UCSD-AML1 (cell line): ENCODE results near the gene SUPT6H.
"Not testable (repeated sequence)": the region's sequence is repeated elsewhere in the genome, so short reads cannot be mapped to it uniquely, and the experiment has no call there.

Experiments used
- DNase-seq: peaks from one replicate; lab custom pipeline; 2025; ENCODE audit not compliant: unreplicated experiment; lab: John Stamatoyannopoulos, UW

Gene SUPT6H

DNA sequence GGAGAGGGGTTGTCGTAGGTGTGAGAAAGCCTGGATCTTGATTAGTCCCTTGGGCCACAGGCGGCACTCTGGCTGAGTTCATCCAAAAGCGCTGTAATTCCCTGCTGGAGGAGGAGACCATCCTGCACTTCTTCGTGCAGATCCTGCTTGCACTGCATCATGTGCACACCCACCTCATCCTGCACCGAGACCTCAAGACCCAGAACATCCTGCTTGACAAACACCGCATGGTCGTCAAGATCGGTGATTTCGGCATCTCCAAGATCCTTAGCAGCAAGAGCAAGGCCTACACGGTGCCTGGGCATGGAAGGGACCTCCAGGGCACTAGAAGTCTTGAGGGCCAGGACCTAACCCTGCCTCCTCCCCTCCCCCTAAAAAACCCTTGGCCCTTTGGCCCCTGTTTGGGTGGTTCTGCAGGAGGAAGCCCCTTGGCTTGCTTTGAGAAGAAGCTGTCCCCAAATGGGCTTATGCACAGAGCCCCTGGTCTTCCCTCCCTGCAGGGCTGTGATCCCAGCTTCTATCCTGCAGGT, 72.8 kb downstream of the SUPT6H start:
- no peak for DNase-seq

DNA sequence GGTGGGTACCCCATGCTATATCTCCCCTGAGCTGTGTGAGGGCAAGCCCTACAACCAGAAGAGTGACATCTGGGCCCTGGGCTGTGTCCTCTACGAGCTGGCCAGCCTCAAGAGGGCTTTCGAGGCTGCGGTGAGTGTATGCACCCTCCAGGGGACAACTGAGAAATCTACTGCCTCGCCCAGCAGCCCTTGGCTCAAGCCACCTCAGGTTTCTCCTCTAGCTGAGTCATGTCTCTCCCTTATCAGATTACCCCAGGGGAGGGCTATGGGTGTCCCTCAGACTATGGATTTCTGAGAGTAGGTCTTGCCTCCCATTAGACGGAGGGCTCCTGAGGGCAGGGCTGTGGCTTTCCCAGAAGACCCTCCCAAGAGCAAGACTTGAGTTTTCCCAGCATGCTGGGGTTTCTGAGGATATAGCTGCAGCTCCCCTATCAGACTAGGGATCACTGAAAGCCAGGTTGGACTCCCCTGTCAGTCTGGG, 73.3 kb downstream of the SUPT6H start:
- DNase-seq, result no peak

GRCh38 chr17:28735913-28736769, 74.1 kb downstream of the SUPT6H start:
- DNase-seq, result not testable (repeated sequence)

DNA sequence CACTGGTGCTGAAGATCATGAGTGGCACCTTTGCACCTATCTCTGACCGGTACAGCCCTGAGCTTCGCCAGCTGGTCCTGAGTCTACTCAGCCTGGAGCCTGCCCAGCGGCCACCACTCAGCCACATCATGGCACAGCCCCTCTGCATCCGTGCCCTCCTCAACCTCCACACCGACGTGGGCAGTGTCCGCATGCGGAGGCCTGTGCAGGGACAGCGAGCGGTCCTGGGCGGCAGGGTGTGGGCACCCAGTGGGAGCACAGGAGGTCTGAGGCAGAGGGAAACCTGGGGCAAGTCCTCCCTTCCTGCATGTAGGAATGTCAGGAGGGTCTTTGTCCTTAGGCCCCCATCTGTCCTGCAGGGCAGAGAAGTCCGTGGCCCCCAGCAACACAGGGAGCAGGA, 75.3 kb downstream of the SUPT6H start:
- DNase-seq, result no peak

DNA sequence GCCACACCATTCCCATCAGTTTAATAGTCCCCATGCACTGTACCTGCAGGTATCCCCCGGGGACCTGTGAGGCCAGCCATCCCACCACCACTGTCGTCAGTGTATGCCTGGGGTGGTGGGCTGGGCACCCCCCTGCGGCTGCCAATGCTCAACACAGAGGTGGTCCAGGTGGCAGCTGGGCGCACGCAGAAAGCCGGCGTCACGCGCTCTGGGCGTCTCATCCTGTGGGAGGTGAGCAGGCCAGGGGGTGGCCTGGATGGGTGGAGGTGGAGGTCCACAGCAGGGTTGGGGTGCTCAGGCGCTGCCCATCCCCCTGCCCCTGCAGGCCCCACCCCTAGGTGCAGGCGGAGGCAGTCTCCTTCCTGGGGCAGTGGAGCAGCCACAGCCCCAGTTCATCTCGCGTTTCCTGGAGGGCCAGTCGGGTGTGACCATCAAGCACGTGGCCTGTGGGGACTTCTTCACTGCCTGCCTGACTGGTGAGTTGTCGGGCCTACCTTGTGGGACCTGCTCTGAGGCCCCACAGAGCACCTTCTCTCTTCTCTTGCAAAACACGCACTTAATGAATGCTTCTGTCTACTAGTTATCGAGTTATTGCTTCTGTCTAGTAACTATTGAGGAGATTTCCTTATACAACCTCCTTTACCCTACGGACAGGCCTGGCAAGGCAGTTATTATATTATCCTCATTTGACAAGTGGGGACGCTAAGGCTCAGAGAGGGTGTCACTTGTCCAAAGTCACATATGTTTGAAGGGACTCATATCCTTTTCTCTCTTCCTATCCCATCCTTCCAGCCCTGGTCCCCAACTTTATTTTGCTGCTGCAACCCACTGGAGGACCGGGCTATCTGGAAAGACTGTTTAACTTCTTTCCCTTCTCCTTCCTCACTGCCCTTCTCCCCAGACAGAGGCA, 76.0 kb downstream of the SUPT6H start:
- no peak for DNase-seq

GRCh38 chr17:28738680-28739384, 76.8 kb downstream of the SUPT6H start:
- DNase-seq, result no peak

GRCh38 chr17:28740406-28741357, 78.7 kb downstream of the SUPT6H start:
- DNase-seq, result no peak

- peak; percentile 81 for DNase-seq
These were observed 79.6 kb downstream of the SUPT6H start for GRCh38 chr17:28741358-28742349.

DNA sequence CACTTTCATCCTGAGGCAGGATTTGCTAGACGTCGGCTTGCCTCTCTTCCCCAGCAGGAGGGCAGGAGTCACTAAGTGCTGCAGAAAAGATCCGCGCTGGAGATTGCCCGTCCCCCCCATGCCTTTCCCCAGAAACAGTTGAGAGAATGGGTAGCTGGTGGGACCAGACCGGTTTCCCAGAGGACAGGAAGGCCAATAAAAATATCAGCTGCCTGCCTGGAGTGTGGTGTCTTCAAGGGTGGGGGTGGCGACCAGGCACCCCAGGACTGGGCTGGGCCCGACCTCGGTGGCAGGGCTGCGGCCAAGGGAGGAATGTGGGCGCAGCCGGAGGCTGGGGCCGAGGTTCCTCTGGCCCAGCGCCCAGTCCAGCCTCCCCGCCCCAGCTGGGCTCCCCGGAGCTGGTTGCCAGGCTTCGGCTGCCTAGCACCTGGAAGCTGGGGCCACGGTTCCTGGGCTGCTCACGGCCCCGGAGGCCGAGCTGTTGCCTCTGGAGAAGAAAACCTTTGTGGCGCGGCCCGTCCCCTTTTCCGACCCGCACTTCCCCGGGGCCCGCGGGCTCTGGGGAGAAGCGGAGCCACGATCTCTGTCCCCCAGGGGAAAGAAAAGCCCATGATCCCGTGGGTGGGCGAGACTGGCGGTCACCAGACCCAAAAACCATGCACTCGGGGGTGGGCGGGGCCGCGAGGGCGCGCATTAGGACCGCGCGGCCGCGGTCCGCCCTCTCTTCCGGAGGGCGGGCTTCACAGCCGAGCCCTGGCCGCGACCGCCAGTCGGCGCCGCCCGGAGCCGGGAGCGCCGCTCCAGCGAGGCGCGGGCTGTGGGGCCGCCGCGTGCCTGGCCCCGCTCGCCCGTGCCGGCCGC, 81.5 kb downstream of the SUPT6H start, which contains the start of gene TRAF4:
TSS of gene TRAF4 (plus strand) at position 769 of the 861 bp plus-strand sequence. CDS start 102 bp downstream, outside the sequence.
- DNase-seq, result peak; percentile 89

DNA sequence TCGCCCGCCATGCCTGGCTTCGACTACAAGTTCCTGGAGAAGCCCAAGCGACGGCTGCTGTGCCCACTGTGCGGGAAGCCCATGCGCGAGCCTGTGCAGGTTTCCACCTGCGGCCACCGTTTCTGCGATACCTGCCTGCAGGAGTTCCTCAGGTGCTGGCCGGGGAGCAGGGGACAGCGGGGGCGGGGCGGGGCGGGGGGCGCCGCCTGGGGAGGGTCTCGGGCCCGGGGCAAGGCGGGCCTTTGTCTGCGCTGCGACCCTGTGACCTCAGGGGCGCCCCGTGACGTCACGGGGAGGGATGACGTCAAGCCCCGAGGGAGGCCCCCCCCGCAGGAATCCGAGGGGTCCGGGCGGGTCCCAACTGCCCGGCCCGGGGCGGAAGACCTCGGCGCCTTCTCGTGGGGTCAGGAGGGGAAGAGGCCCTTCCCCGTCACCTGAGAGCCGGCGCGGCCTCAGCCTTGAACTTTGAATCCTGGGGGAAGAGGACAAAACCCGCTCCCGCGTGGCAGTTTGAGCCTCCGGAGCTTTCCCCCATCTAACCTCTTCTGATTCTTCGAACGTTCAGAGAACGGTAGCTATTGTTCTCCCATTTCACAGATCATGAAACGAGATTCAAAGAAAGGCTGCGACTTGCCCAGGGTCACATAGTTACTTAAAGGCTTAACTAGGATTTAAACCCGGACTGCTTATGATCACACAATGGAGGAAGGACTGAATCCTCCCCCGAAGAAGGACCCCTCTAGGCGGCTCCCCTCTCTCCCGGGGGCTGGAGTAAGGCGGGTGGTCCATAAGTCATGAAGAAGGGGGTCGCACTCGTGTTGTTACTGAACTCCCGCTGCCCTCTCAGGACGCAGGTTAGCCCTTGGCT, 82.3 kb downstream of the SUPT6H start:
- DNase-seq, result peak; percentile 56

GRCh38 chr17:28744972-28745785, 83.2 kb downstream of the SUPT6H start:
- DNase-seq, result no peak

DNA sequence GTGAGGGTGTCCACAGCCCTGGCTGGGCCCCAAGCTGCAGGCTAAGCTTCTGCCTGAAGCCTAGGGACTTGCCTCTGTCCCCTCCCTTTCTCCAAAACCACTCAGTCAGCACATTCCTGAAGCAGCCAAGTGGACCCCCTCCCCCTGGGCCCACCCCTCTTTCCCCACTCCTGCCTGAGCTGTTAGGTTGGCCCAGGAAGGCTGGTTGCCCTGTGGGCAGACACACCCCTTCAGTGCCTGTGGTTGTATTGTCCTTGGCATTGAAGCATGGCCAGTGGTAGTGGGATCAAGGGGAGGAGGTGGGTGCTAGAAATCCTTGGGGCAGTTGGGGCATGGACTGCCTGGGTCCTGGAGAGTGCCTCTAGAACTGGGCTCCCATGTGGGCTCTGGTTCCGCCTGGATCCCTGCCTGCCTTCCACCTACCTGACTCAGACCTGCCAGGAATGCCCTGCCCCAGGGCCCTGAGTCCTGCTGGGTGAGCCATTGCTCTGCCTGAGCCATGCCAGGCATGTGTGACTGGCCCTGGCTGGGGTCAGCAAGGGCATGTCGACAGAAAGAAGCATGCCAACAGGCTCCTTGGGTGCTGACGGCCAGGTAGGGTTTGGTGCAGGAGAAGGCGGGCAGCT, 83.9 kb downstream of the SUPT6H start:
- DNase-seq, result no peak

DNA sequence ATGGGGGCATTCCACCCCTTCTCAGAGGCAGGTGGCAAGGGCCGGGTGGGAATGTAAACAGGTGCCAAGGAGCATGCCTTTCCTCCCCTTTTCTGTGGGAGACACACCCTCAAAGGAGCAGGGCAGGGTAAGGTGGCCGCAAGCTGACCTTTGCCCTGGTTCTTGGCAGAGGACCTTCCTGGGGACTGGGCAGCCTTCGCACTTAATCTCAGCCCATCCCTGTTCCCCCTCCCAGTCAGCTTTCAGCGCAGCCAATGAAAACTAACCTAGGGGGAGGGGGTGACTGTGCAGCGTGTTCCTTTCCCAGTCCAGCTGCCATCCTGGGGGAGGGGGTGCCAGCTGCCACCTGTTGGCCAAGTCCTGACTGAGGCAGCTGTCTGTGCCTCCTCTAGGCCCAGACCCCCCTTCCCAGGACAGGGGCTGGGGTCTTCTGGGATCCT, 84.6 kb downstream of the SUPT6H start:
- no peak for DNase-seq

DNA sequence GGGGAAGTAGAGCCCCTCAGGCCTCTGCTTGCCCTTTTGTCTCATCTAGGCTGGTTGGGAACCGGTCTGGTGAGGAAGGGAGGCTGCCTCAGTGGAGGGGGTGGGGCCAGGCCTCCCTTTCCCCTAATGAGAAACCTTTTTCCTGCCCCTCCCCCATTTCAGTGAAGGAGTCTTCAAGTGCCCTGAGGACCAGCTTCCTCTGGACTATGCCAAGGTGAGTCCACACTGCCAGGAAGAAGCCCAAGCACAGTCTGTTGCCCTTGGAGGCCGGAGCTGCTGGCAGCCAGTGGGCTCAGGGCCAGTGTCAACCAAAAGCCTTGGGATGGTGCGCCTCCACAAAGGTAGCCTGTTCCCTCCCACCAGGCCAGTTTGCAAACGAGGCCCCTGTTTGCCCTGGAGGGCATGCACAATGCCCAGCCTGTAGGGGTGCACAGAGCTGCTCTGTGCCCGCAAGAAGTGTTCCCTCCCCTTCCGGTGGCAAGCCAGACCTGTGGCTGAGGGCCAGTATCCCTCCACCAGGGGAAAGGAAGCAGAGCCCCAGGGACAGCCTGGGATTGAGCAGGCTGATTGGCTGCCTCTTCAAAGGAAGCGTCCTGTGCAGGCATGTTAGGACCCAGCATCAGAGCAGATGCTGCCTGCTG, 85.2 kb downstream of the SUPT6H start:
- no peak for DNase-seq
